Measurements from ENCODE around the gene CHI3L1.

The CHI3L1 gene

GRCh38 chr1:203210988-203211387 is 24.5 kb upstream of the CHI3L1 start:
- in situ Hi-C loops (cut with HindIII; ENCODE audit: low pct_ligation_motif_present, low pct_unique_long_range_greater_than_20kb, low sequenced_read_pairs) = loop anchor here (10.0 to 25.0 kb wide), 2 partner anchors 86 to 174 kb away; partner anchors contain the start of genes ADORA1 and PPFIA4
- DNase-seq = no peak

GRCh38 chr1:203210350-203210749 is 23.8 kb upstream of the CHI3L1 start:
- in situ Hi-C loops (cut with HindIII; ENCODE audit: low pct_ligation_motif_present, low pct_unique_long_range_greater_than_20kb, low sequenced_read_pairs) = loop anchor here (10.0 to 25.0 kb wide), 2 partner anchors 86 to 173 kb away; partner anchors contain the start of genes ADORA1 and PPFIA4
- no peak for DNase-seq

GRCh38 chr1:203208181-203208580 is 21.7 kb upstream of the CHI3L1 start:
- in situ Hi-C loops (cut with HindIII; ENCODE audit: low pct_ligation_motif_present, low pct_unique_long_range_greater_than_20kb, low sequenced_read_pairs) = loop anchor here (25.0 kb wide), 1 partner anchor 171 kb away; the partner anchor contains the start of gene PPFIA4
- DNase-seq = no peak

- no peak for DNase-seq
- in situ Hi-C loops (cut with HindIII; ENCODE audit: low pct_ligation_motif_present, low pct_unique_long_range_greater_than_20kb, low sequenced_read_pairs) = loop anchor here (25.0 kb wide), 1 partner anchor 170 kb away; the partner anchor contains the start of gene PPFIA4
Measured at GRCh38 chr1:203207751-203208150, 21.2 kb upstream of the CHI3L1 start.

- no peak for DNase-seq
- in situ Hi-C loops (cut with HindIII; ENCODE audit: low pct_ligation_motif_present, low pct_unique_long_range_greater_than_20kb, low sequenced_read_pairs) = loop anchor here (25.0 kb wide), 1 partner anchor 169 kb away; the partner anchor contains the start of gene PPFIA4
Measured at GRCh38 chr1:203206129-203206687, 19.7 kb upstream of the CHI3L1 start.

GRCh38 chr1:203204756-203205155 is 18.3 kb upstream of the CHI3L1 start:
- DNase-seq = no peak
- in situ Hi-C loops (cut with HindIII; ENCODE audit: low pct_ligation_motif_present, low pct_unique_long_range_greater_than_20kb, low sequenced_read_pairs) = loop anchor here (25.0 kb wide), 1 partner anchor 167 kb away; the partner anchor contains the start of gene PPFIA4

GRCh38 chr1:203202431-203203245 is 16.1 kb upstream of the CHI3L1 start:
- DNase-seq = no peak
- in situ Hi-C loops (cut with HindIII; ENCODE audit: low pct_ligation_motif_present, low pct_unique_long_range_greater_than_20kb, low sequenced_read_pairs) = loop anchor here (25.0 kb wide), 1 partner anchor 165 kb away; the partner anchor contains the start of gene PPFIA4

- DNase-seq = no peak
- in situ Hi-C loops (cut with HindIII; ENCODE audit: low pct_ligation_motif_present, low pct_unique_long_range_greater_than_20kb, low sequenced_read_pairs) = loop anchor here (25.0 kb wide), 1 partner anchor 164 kb away; the partner anchor contains the start of gene PPFIA4
Measured at GRCh38 chr1:203201516-203202205, 15.2 kb upstream of the CHI3L1 start.

- in situ Hi-C loops (cut with HindIII; ENCODE audit: low pct_ligation_motif_present, low pct_unique_long_range_greater_than_20kb, low sequenced_read_pairs) = loop anchor here (25.0 kb wide), 1 partner anchor 164 kb away; the partner anchor contains the start of gene PPFIA4
- DNase-seq = no peak
Measured at GRCh38 chr1:203200916-203201315, 14.4 kb upstream of the CHI3L1 start.

GRCh38 chr1:203199816-203200571 is 13.5 kb upstream of the CHI3L1 start:
- in situ Hi-C loops (cut with HindIII; ENCODE audit: low pct_ligation_motif_present, low pct_unique_long_range_greater_than_20kb, low sequenced_read_pairs) = loop anchor here (25.0 kb wide), 1 partner anchor 163 kb away; the partner anchor contains the start of gene PPFIA4
- DNase-seq = no peak

GRCh38 chr1:203199481-203199815 is 12.9 kb upstream of the CHI3L1 start:
- no peak for DNase-seq
- in situ Hi-C loops (cut with HindIII; ENCODE audit: low pct_ligation_motif_present, low pct_unique_long_range_greater_than_20kb, low sequenced_read_pairs) = no loop called here

- no peak for DNase-seq
- in situ Hi-C loops (cut with HindIII; ENCODE audit: low pct_ligation_motif_present, low pct_unique_long_range_greater_than_20kb, low sequenced_read_pairs) = no loop called here
Measured at GRCh38 chr1:203199002-203199401, 12.5 kb upstream of the CHI3L1 start.

GRCh38 chr1:203197625-203198024 is 11.1 kb upstream of the CHI3L1 start:
- in situ Hi-C loops (cut with HindIII; ENCODE audit: low pct_ligation_motif_present, low pct_unique_long_range_greater_than_20kb, low sequenced_read_pairs) = no loop called here
- peak; percentile 79 for DNase-seq

GRCh38 chr1:203196371-203196770 is 9.9 kb upstream of the CHI3L1 start:
- no peak for DNase-seq
- in situ Hi-C loops (cut with HindIII; ENCODE audit: low pct_ligation_motif_present, low pct_unique_long_range_greater_than_20kb, low sequenced_read_pairs) = no loop called here

GRCh38 chr1:203190949-203191348 is 4.4 kb upstream of the CHI3L1 start:
- no peak for DNase-seq
- in situ Hi-C loops (cut with HindIII; ENCODE audit: low pct_ligation_motif_present, low pct_unique_long_range_greater_than_20kb, low sequenced_read_pairs) = no loop called here

- in situ Hi-C loops (cut with HindIII; ENCODE audit: low pct_ligation_motif_present, low pct_unique_long_range_greater_than_20kb, low sequenced_read_pairs) = no loop called here
- DNase-seq = no peak
Measured at GRCh38 chr1:203189951-203190352, 3.4 kb upstream of the CHI3L1 start.

GRCh38 chr1:203188686-203189232 is 2.3 kb upstream of the CHI3L1 start:
- DNase-seq = no peak
- in situ Hi-C loops (cut with HindIII; ENCODE audit: low pct_ligation_motif_present, low pct_unique_long_range_greater_than_20kb, low sequenced_read_pairs) = no loop called here

- in situ Hi-C loops (cut with HindIII; ENCODE audit: low pct_ligation_motif_present, low pct_unique_long_range_greater_than_20kb, low sequenced_read_pairs) = no loop called here
- DNase-seq = no peak
Measured at GRCh38 chr1:203187689-203188264, 1.3 kb upstream of the CHI3L1 start.
